Osteoblast (primary cell): Measurements from ENCODE around the gene COL8A2. TPM values are rescaled to one million over a fixed set of nuclear protein-coding genes. Genes with fewer than 3 reads are reported as not detected.

ENCODE experiments used
- DNase-seq: peaks from one replicate; pipeline ENCODE4 v3.0.0; 2011; ENCODE audit warnings: low spot score, mixed read lengths; ENCODE audit not compliant: insufficient read length; ENCODE audit errors: missing footprints
- H2AFZ ChIP-seq: 2 replicates; pipeline ENCODE4 v1.6.0; 2011; ENCODE audit warnings: mild to moderate bottlenecking, low read length
- H3K27ac ChIP-seq: 2 replicates; pipeline ENCODE4 v1.5.1; 2011; ENCODE audit warnings: mild to moderate bottlenecking, low read depth, low read length, moderate library complexity
- H3K27me3 ChIP-seq: 2 replicates; pipeline ENCODE4 v1.6.0; 2012; ENCODE audit warnings: mild to moderate bottlenecking, control low read depth, inconsistent platforms, low read length, moderate library complexity; ENCODE audit not compliant: insufficient read depth
- H3K36me3 ChIP-seq: 2 replicates; pipeline ENCODE4 v1.5.1; 2011; ENCODE audit warnings: mild to moderate bottlenecking, low read length, control low read depth, moderate library complexity; ENCODE audit not compliant: insufficient read depth
- H3K4me1 ChIP-seq: 2 replicates; pipeline ENCODE4 v1.5.1; 2011; ENCODE audit warnings: mild to moderate bottlenecking, low read length, control low read depth, moderate library complexity; ENCODE audit not compliant: insufficient read depth
- H3K4me2 ChIP-seq: 2 replicates; pipeline ENCODE4 v1.6.0; 2011; ENCODE audit warnings: mild to moderate bottlenecking, low read length; ENCODE audit not compliant: insufficient read depth
- H3K4me3 ChIP-seq: fragments of 200-600 bp; sonication (generic); 3 replicates; pipeline ENCODE4 v1.5.1; 2012; ENCODE audit warnings: mild to moderate bottlenecking, low read length, inconsistent platforms; ENCODE audit not compliant: insufficient read depth
- H3K79me2 ChIP-seq: 2 replicates; pipeline ENCODE4 v1.6.0; 2012; ENCODE audit warnings: mild to moderate bottlenecking, low read length, control low read depth, inconsistent platforms; ENCODE audit not compliant: insufficient read depth
- H3K9me3 ChIP-seq: 2 replicates; pipeline ENCODE4 v1.5.1; 2011; ENCODE audit warnings: low read depth, low read length, control low read depth
- H4K20me1 ChIP-seq: 2 replicates; pipeline ENCODE4 v1.6.0; 2012; ENCODE audit warnings: mild to moderate bottlenecking, low read length, control low read depth; ENCODE audit not compliant: insufficient read depth
- CTCF ChIP-seq: IDR thresholded peaks from 2 replicates; pipeline ENCODE4 v1.5.1; 2011; ENCODE audit warnings: mild to moderate bottlenecking, low read depth, low read length, moderate library complexity; ENCODE audit errors: extremely low read depth
- total RNA-seq: library from RNA; depleted of rRNA; stranded (reverse); fragments of >200 nt; gene quantifications from 2 replicates; pipeline ENCODE4 v1.2.3, GENCODE V29; 2012

Gene COL8A2
- total RNA-seq, 1 donor, result 15.2 TPM

DNA sequence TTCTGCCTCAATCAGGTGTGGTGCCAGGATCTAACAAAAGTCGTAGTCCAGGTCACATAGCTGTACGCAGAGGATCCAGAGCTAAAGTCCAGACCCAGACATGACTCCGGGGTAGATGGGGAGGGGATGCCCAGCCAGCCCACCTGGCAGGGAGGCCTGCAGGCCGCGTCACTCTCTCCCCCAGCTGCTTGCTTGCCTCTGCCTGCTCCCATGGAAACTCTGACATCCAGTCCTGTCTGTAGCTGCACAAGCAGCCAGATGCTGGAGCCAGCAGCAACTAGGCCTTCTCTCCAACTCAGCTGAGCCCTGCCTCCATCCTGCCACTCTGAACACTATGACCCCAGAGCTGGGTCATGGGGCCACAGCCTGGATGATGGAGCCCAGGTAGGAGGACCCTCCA is 8.1 kb downstream of the COL8A2 start:
- H2AFZ ChIP-seq, result no peak overlapping the region

GRCh38 chr1:36115931-36116330 is 9.1 kb downstream of the COL8A2 start:
- Histone ChIP-seq H4K20me1 (no peaks in the 10 kb centered on the region), H3K4me3 (no peak overlapping the region), H3K9me3 (no peaks in the 10 kb centered on the region), H3K4me2 (peak overlapping the region; percentile 65), H3K27me3 (no peaks in the 10 kb centered on the region), H3K79me2 (no peaks in the 10 kb centered on the region), H3K27ac (peak overlapping the region; percentile 61), H2AFZ (peak overlapping the region; percentile 53), H3K4me1 (peaks cover 31% of the 10 kb centered on the region), H3K36me3 (no peaks in the 10 kb centered on the region)
- peak; percentile 94 for DNase-seq
- TF ChIP-seq CTCF, result no peak

More for the DNA sequence above, 8.1 kb downstream of the COL8A2 start:
- H3K4me1 ChIP-seq, result peaks cover 31% of the 10 kb centered on the region
- H3K36me3 ChIP-seq, result no peaks in the 10 kb centered on the region
- H3K27me3 ChIP-seq, result no peaks in the 10 kb centered on the region
- TF ChIP-seq CTCF, result no peak
- DNase-seq, result peak; percentile 56
- H3K79me2 ChIP-seq, result no peaks in the 10 kb centered on the region
- H4K20me1 ChIP-seq, result no peaks in the 10 kb centered on the region
- no peaks in the 10 kb centered on the region for H3K9me3 ChIP-seq
- no peak overlapping the region for H3K4me2 ChIP-seq
- no peak overlapping the region for H3K4me3 ChIP-seq
- no peak overlapping the region for H3K27ac ChIP-seq

DNA sequence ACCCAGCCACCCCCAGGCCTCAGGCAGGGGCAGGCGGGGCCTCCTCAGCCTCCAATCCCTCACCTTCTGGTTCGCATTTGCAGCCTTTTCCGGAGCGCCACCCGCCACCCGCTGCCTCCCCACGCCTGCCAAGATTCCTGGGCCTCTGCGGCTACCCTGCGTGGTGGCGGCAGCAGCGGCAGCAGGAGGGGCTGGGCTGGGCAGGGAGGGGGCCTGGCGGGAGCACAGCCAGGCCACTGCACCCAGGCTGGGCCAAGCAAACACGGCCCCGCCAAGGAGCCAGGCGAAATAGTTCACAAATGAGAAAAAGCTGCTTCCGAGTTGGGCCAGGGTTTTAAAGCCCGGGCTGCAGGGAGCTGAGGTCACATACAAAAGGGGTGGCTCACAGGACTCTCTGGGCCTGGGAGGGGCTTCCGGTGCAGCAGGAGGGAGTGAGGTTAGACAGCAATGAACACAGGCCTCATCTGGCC is 9.8 kb downstream of the COL8A2 start:
- Histone ChIP-seq H3K4me1 (peaks cover 31% of the 10 kb centered on the region), H3K27ac (peak overlapping the region; percentile 61), H2AFZ (peak overlapping the region; percentile 72), H3K4me3 (peak overlapping the region; percentile 30), H3K27me3 (no peaks in the 10 kb centered on the region), H4K20me1 (no peaks in the 10 kb centered on the region), H3K9me3 (no peaks in the 10 kb centered on the region), H3K79me2 (no peaks in the 10 kb centered on the region), H3K4me2 (peak overlapping the region; percentile 65), H3K36me3 (no peaks in the 10 kb centered on the region)
- no peak for TF ChIP-seq CTCF
- DNase-seq, result peak; percentile 96

- H3K79me2 ChIP-seq, result no peaks in the 10 kb centered on the region
- H3K9me3 ChIP-seq, result no peaks in the 10 kb centered on the region
- no peak overlapping the region for H3K4me2 ChIP-seq
- TF ChIP-seq CTCF, result no peak
- no peaks in the 10 kb centered on the region for H3K36me3 ChIP-seq
- no peak overlapping the region for H2AFZ ChIP-seq
- no peaks in the 10 kb centered on the region for H3K27me3 ChIP-seq
- peak; percentile 42 for DNase-seq
- H3K27ac ChIP-seq, result no peak overlapping the region
- peaks cover 27% of the 10 kb centered on the region for H3K4me1 ChIP-seq
- H3K4me3 ChIP-seq, result no peak overlapping the region
- no peaks in the 10 kb centered on the region for H4K20me1 ChIP-seq
Measured at GRCh38 chr1:36114371-36114770, 10.7 kb downstream of the COL8A2 start.
